GM12878 (cell line): ENCODE results near the gene ZC3H10. TPM values are rescaled to one million over a fixed set of nuclear protein-coding genes. Genes with fewer than 3 reads are reported as not detected.
A peak's percentile ranks its signal among the peaks of the same experiment; 100 is the strongest.

Experiments used
- ATF3 ChIP-seq: IDR thresholded peaks from 2 replicates; pipeline ENCODE4 v1.6.1; 2011; ENCODE audit warnings: low read depth, mild to moderate bottlenecking, low read length, moderate library complexity, borderline replicate concordance; ENCODE audit errors: extremely low read depth
- ATF7 ChIP-seq: fragments of 450-650 bp; IDR thresholded peaks from 2 replicates; pipeline ENCODE4 v1.6.1; 2016; ENCODE audit warnings: low read depth, mild to moderate bottlenecking
- BCL3 ChIP-seq: IDR thresholded peaks from 2 replicates; pipeline ENCODE4 v1.6.1; 2011; ENCODE audit warnings: borderline replicate concordance, low read depth, mild to moderate bottlenecking, moderate library complexity, low read length; ENCODE audit not compliant: insufficient read depth, poor library complexity, severe bottlenecking
- E4F1 ChIP-seq: fragments of 450-650 bp; IDR thresholded peaks from 2 replicates; pipeline ENCODE4 v1.6.1; 2018; ENCODE audit warnings: borderline replicate concordance, mild to moderate bottlenecking; ENCODE audit not compliant: partially characterized antibody
- HDAC2 ChIP-seq: fragments of 200-600 bp; sonication (generic); IDR thresholded peaks from 2 replicates; pipeline ENCODE4 v1.6.1; 2017
- HSF1 ChIP-seq: fragments of 150-350 bp; IDR thresholded peaks from 2 replicates; pipeline ENCODE4 v1.6.1; 2014; ENCODE audit warnings: mild to moderate bottlenecking, low read depth, low read length
- KDM1A ChIP-seq: fragments of 200-600 bp; sonication (generic); IDR thresholded peaks from 2 replicates; pipeline ENCODE4 v1.6.1; 2016; ENCODE audit warnings: borderline replicate concordance
- NR2F1 ChIP-seq: fragments of 450-650 bp; conservative IDR thresholded peaks from 2 replicates; pipeline ENCODE4 v1.6.1; 2017; ENCODE audit warnings: mild to moderate bottlenecking
- PAX8 ChIP-seq: fragments of 450-650 bp; IDR thresholded peaks from 2 replicates; pipeline ENCODE4 v1.6.1; 2017; ENCODE audit warnings: mild to moderate bottlenecking, moderate library complexity
- PML ChIP-seq: IDR thresholded peaks from 2 replicates; pipeline ENCODE4 v1.6.1; 2012; ENCODE audit warnings: low read length, inconsistent platforms
- SRF ChIP-seq, 2 experiments: IDR thresholded peaks; 2 replicates each; pipeline ENCODE4 v1.6.1; 2011; ENCODE audit warnings: low read depth in 2 of 2, low read length in 2 of 2, mild to moderate bottlenecking in 1 of 2, moderate library complexity in 1 of 2
- polyA plus RNA-seq, 11 experiments: library from polyadenylated mRNA; depleted of rRNA in 4 of 11; unstranded in 6 of 11; stranded (reverse) in 5 of 11; fragments of >200 nt; fragmentation: Nextera tagmentation in 4 of 11; fragmentation: Illumina TruSeq in 1 of 11; extraction: Ambion mirVana in 4 of 11; extraction: Trizol in 1 of 11; gene quantifications; 1 replicate in 1 of 11; 2 replicates in 10 of 11; pipeline versions ENCODE4 v1.2.1 to v1.2.3, GENCODE V29; 2011 to 2016; ENCODE audit warnings: inconsistent platforms in 2 of 11, missing spikeins in 2 of 11, low read depth in 1 of 11
- total RNA-seq, 4 experiments: library from RNA; depleted of rRNA in 3 of 4; stranded (reverse); fragments of >200 nt in 3 of 4; fragmentation: Illumina TruSeq in 1 of 4; extraction: Trizol in 1 of 4; gene quantifications; 2 replicates each; pipeline versions ENCODE4 v1.2.1 to v1.2.3, GENCODE V29; 2013 to 2021

ZC3H10 gene
- total and polyA plus RNA-seq, 10 of the 15 experiments (the other 5 are each of a cell fraction or from before 2014, with no cell fraction given): 0.56 to 6.4 (median 3.7) TPM

- TF ChIP-seq HSF1: no peak
- TF ChIP-seq KDM1A: no peak
- TF ChIP-seq HDAC2: no peak
- TF ChIP-seq ATF3: no peak
- peak; percentile 43; the same call in 1 of the 2 replicates for TF ChIP-seq NR2F1
- TF ChIP-seq BCL3: peak; percentile 29
- no peak for TF ChIP-seq PAX8
- TF ChIP-seq E4F1: no peak
- TF ChIP-seq ATF7: no peak
- peak; percentile 60 to 63; a peak in 3 of 4 replicates for TF ChIP-seq SRF (IDR thresholded peaks at IDR 0.05; ENCODE audit: low read depth in 2 of 2, low read length in 2 of 2)
- TF ChIP-seq PML: 0 out of 2 replicates have a peak, but pooled peaks have one; percentile 66
These were observed 42.2 kb downstream of the ZC3H10 start (continued) for GRCh38 chr12:56160193-56160763.
